H9 (cell line): ENCODE data around the gene HYAL2. TPM values are rescaled to one million over a fixed set of nuclear protein-coding genes. Genes with fewer than 3 reads are reported as not detected.

Source experiments
- DNase-seq: peaks from one replicate; pipeline ENCODE4 v3.0.0-alpha.2; 2017
- H2AFZ ChIP-seq: one replicate; pipeline ENCODE4 v1.6.1; 2013; ENCODE audit warnings: mild to moderate bottlenecking, low read length, control low read depth, moderate library complexity
- H2AK5ac ChIP-seq: 2 replicates; pipeline ENCODE4 v1.6.1; 2013; ENCODE audit warnings: low read length, control low read depth, mixed read lengths; ENCODE audit not compliant: insufficient read length
- H2BK120ac ChIP-seq: one replicate; pipeline ENCODE4 v1.6.1; 2013; ENCODE audit warnings: low read depth, mild to moderate bottlenecking, low read length, control low read depth, inconsistent platforms; ENCODE audit not compliant: poor library complexity, severe bottlenecking
- H2BK12ac ChIP-seq: 2 replicates; pipeline ENCODE4 v1.6.1; 2013; ENCODE audit warnings: low read length, control low read depth, mixed read lengths, low read depth; ENCODE audit not compliant: insufficient read length
- H2BK15ac ChIP-seq: 2 replicates; pipeline ENCODE4 v1.6.1; 2013; ENCODE audit warnings: low read depth, low read length, control low read depth
- H2BK20ac ChIP-seq: one replicate; pipeline ENCODE4 v1.6.1; 2013; ENCODE audit warnings: low read depth, mild to moderate bottlenecking, low read length, control low read depth, inconsistent platforms; ENCODE audit not compliant: poor library complexity, severe bottlenecking
- H2BK5ac ChIP-seq: 2 replicates; pipeline ENCODE4 v1.6.1; 2013; ENCODE audit warnings: low read length, control low read depth, mixed read lengths; ENCODE audit not compliant: insufficient read length
- H3K14ac ChIP-seq: 2 replicates; pipeline ENCODE4 v1.6.1; 2013; ENCODE audit warnings: low read length, control low read depth; ENCODE audit not compliant: insufficient read depth
- H3K18ac ChIP-seq: 2 replicates; pipeline ENCODE4 v1.6.1; 2013; ENCODE audit warnings: low read depth, mild to moderate bottlenecking, mixed read lengths, low read length, control low read depth; ENCODE audit not compliant: insufficient read length
- H3K23ac ChIP-seq: 2 replicates; pipeline ENCODE4 v1.6.1; 2013; ENCODE audit warnings: low read length, control low read depth, mixed read lengths, low read depth; ENCODE audit not compliant: insufficient read length
- H3K23me2 ChIP-seq: 2 replicates; pipeline ENCODE4 v1.6.1; 2013; ENCODE audit warnings: low read depth, mild to moderate bottlenecking, mixed read lengths, low read length, control low read depth; ENCODE audit not compliant: insufficient read length, poor library complexity, severe bottlenecking
- H3K27ac ChIP-seq: 2 replicates; pipeline ENCODE4 v1.5.1; 2013; ENCODE audit warnings: low read length, control low read depth, mixed read lengths, low read depth; ENCODE audit not compliant: insufficient read length
- H3K27me3 ChIP-seq: 2 replicates; pipeline ENCODE4 v1.6.1; 2013; ENCODE audit warnings: low read length, control low read depth, inconsistent platforms; ENCODE audit not compliant: insufficient read depth
- H3K4ac ChIP-seq: 2 replicates; pipeline ENCODE4 v1.6.1; 2013; ENCODE audit warnings: low read depth, mild to moderate bottlenecking, control low read depth, inconsistent platforms, low read length, moderate library complexity
- H3K4me1 ChIP-seq: 2 replicates; pipeline ENCODE4 v1.6.1; 2013; ENCODE audit warnings: low read length, control low read depth, inconsistent platforms; ENCODE audit not compliant: insufficient read depth
- H3K4me2 ChIP-seq: 2 replicates; pipeline ENCODE4 v1.6.1; 2013; ENCODE audit warnings: low read length, control low read depth, mixed read lengths; ENCODE audit not compliant: insufficient read length, insufficient read depth
- H3K56ac ChIP-seq: 2 replicates; pipeline ENCODE4 v1.6.1; 2013; ENCODE audit warnings: low read depth, mild to moderate bottlenecking, mixed read lengths, low read length, control low read depth; ENCODE audit not compliant: insufficient read length
- H3K79me1 ChIP-seq: 2 replicates; pipeline ENCODE4 v1.6.1; 2013; ENCODE audit warnings: low read depth, mild to moderate bottlenecking, moderate library complexity, low read length, control low read depth, inconsistent platforms; ENCODE audit not compliant: insufficient read depth, poor library complexity, severe bottlenecking
- H3K79me2 ChIP-seq: 2 replicates; pipeline ENCODE4 v1.6.1; 2013; ENCODE audit warnings: low read length, control low read depth, inconsistent platforms; ENCODE audit not compliant: insufficient read depth
- H3K9ac ChIP-seq: 2 replicates; pipeline ENCODE4 v1.6.1; 2013; ENCODE audit warnings: low read length, control low read depth, mixed read lengths; ENCODE audit not compliant: insufficient read length; ENCODE audit errors: extremely low read depth
- H3K9me3 ChIP-seq: one replicate; pipeline ENCODE4 v1.6.1; 2013; ENCODE audit warnings: low read depth, low read length, inconsistent platforms; ENCODE audit not compliant: control insufficient read depth
- H3T11ph ChIP-seq: one replicate; pipeline ENCODE4 v1.6.1; 2013; ENCODE audit warnings: mild to moderate bottlenecking, low read length, control low read depth, inconsistent platforms
- H4K20me1 ChIP-seq: one replicate; pipeline ENCODE4 v1.6.1; 2013; ENCODE audit not compliant: control insufficient read depth, insufficient read length, insufficient read depth
- H4K5ac ChIP-seq: 2 replicates; pipeline ENCODE4 v1.6.1; 2013; ENCODE audit warnings: low read depth, mild to moderate bottlenecking, mixed read lengths, low read length, control low read depth; ENCODE audit not compliant: insufficient read length
- H4K8ac ChIP-seq: replicated peaks from 2 replicates; pipeline ENCODE4 v1.6.1; 2013; ENCODE audit warnings: low read length, control low read depth, mixed read lengths, low read depth; ENCODE audit not compliant: insufficient read length
- H4K91ac ChIP-seq: 2 replicates; pipeline ENCODE4 v1.6.1; 2013; ENCODE audit warnings: low read depth, mild to moderate bottlenecking, moderate library complexity, mixed read lengths, low read length, control low read depth; ENCODE audit not compliant: insufficient read length
- H3K27ac Mint-ChIP-seq, 3 experiments: 2 replicates in 2 of 3; 3 replicates in 1 of 3; pipeline ENCODE4 v1.8.0; 2020 to 2021; ENCODE audit warnings: mixed read lengths in 3 of 3, mild to moderate bottlenecking in 1 of 3, moderate library complexity in 1 of 3
- H3K27me3 Mint-ChIP-seq: 2 replicates; pipeline ENCODE4 v1.8.0; 2021; ENCODE audit warnings: low read depth, mild to moderate bottlenecking, moderate library complexity, mixed read lengths
- H3K36me3 Mint-ChIP-seq, 3 experiments: 2 replicates in 2 of 3; 3 replicates in 1 of 3; pipeline ENCODE4 v1.8.0; 2020 to 2021; ENCODE audit warnings: low read depth in 3 of 3, mixed read lengths in 3 of 3; ENCODE audit not compliant: insufficient read depth in 1 of 3
- H3K4me1 Mint-ChIP-seq, 2 experiments: 2 replicates each; pipeline ENCODE4 v1.8.0; 2020; ENCODE audit warnings: mixed read lengths in 2 of 2
- H3K4me3 Mint-ChIP-seq, 2 experiments: 2 replicates in 1 of 2; 3 replicates in 1 of 2; pipeline ENCODE4 v1.8.0; 2020 to 2021; ENCODE audit warnings: mild to moderate bottlenecking in 2 of 2, mixed read lengths in 2 of 2, moderate library complexity in 1 of 2
- H3K9me3 Mint-ChIP-seq, 2 experiments: 2 replicates in 1 of 2; 3 replicates in 1 of 2; pipeline ENCODE4 v1.8.0; 2020; ENCODE audit warnings: mild to moderate bottlenecking in 2 of 2, mixed read lengths in 2 of 2, moderate library complexity in 1 of 2
- CTCF ChIP-seq: fragments of 200-600 bp; sonication (generic); conservative IDR thresholded peaks from 3 replicates; pipeline ENCODE4 v1.8.0; 2021; ENCODE audit warnings: antibody characterized with exemption, mild to moderate bottlenecking
- WGBS: extraction: QIAGEN DNeasy Blood & Tissue Kit; methylation state at CpG from one replicate; pipeline ENCODE4 v1.1.7; 2013; ENCODE audit warnings: missing lambda C conversion rate, low lambda C conversion rate, mixed read lengths; ENCODE audit not compliant: insufficient read length; ENCODE audit errors: extremely low coverage; 5-methylcytosine and 5-hydroxymethylcytosine counted together
- total RNA-seq: library from RNA; stranded (reverse); gene quantifications from 2 replicates; pipeline ENCODE4 v1.2.1, GENCODE V29; 2021

Gene HYAL2
- total RNA-seq, 1 experiment from 2014 or later: 51.9 TPM

GRCh38 chr3:50274371-50275104 is 48.0 kb downstream of the HYAL2 start:
- Histone ChIP-seq H3K27ac (no peak overlapping the region), H2BK12ac (no peak overlapping the region), H3K9ac (no peak overlapping the region), H3K18ac (no peak overlapping the region), H4K91ac (no peak overlapping the region), H3K23me2 (peaks cover 10% of the 10 kb centered on the region), H3K4ac (no peak overlapping the region), H3K4me1 (no peaks in the 10 kb centered on the region), H3K9me3 (no peaks in the 10 kb centered on the region), H4K20me1 (no peaks in the 10 kb centered on the region), H3T11ph (no peak overlapping the region), H3K4me2 (peak overlapping the region; percentile 31), H2BK120ac (no peak overlapping the region), H2BK20ac (no peak overlapping the region), H4K5ac (no peak overlapping the region), H3K27me3 (peaks cover 16% of the 10 kb centered on the region; the same call in 1 of the 2 replicates), H3K14ac (no peak overlapping the region), H3K79me1 (no peaks in the 10 kb centered on the region), H2BK5ac (no peak overlapping the region), H3K23ac (no peak overlapping the region), H3K56ac (no peak overlapping the region), H2AK5ac (no peak overlapping the region), H4K8ac (no peak overlapping the region), H2AFZ (no peak overlapping the region), H2BK15ac (no peak overlapping the region), H3K79me2 (no peaks in the 10 kb centered on the region)
- Mint-ChIP-seq H3K4me3 (peak overlapping the region; percentile 57 to 78), H3K27me3 (peaks cover 59% of the 10 kb centered on the region), H3K36me3 (no peaks in the 10 kb centered on the region; a peak in 1 of 7 replicates), H3K27ac (no peak overlapping the region), H3K4me1 (peaks cover 27 to 38% of the 10 kb centered on the region in 2 experiments), H3K9me3 (no peaks in the 10 kb centered on the region; a peak in 1 of 5 replicates)
- TF ChIP-seq CTCF: peak; percentile 97
- no CpG with 5 or more reads among the region's 26 CpGs for WGBS
- peak; percentile 91 for DNase-seq
